WTC11 (cell line): ENCODE results near the gene TCEA2. TPM values are rescaled to one million over a fixed set of nuclear protein-coding genes. Genes with fewer than 3 reads are reported as not detected.

ENCODE experiments used
- ATAC-seq: fragments of 200-7000 bp; cut with Tn5 transposase; 2 replicates; pipeline ENCODE4 v1.10.0; 2021; ENCODE audit warnings: mild to moderate bottlenecking, moderate library complexity
- CTCF ChIA-PET: fragments of 300-600 bp; sonication (Branson Sonifier 250); formaldehyde crosslinking; loops from one replicate; lab custom pipeline; 2021; ENCODE audit warnings: antibody characterized with exemption; lab: Charles Lee
- POLR2A ChIA-PET: fragments of 350-600 bp; sonication (Branson Sonifier 250); formaldehyde crosslinking; loops from one replicate; lab custom pipeline; 2021; ENCODE audit warnings: antibody characterized with exemption; lab: Charles Lee
- DNase-seq: peaks from one replicate; pipeline ENCODE4 v3.0.0; 2021; ENCODE audit warnings: low spot score
- H3K27ac Mint-ChIP-seq: 2 replicates; pipeline ENCODE4 v1.8.0; 2021; ENCODE audit warnings: mixed read lengths
- H3K27me3 Mint-ChIP-seq: 2 replicates; pipeline ENCODE4 v1.8.0; 2021; ENCODE audit warnings: low read depth, mild to moderate bottlenecking, moderate library complexity, mixed read lengths
- H3K36me3 Mint-ChIP-seq: 2 replicates; pipeline ENCODE4 v1.8.0; 2021; ENCODE audit warnings: mixed read lengths
- H3K4me1 Mint-ChIP-seq: 2 replicates; pipeline ENCODE4 v1.8.0; 2022; ENCODE audit warnings: mixed read lengths
- H3K4me3 Mint-ChIP-seq: 2 replicates; pipeline ENCODE4 v1.8.0; 2021; ENCODE audit warnings: mild to moderate bottlenecking, moderate library complexity, mixed read lengths
- H3K9me3 Mint-ChIP-seq: 2 replicates; pipeline ENCODE4 v1.8.0; 2021; ENCODE audit warnings: mixed read lengths
- EMX1 ChIP-seq: fragments of 250-450 bp; sonication (Bioruptor Pico); IDR thresholded peaks from 2 replicates; pipeline ENCODE4 v1.8.0; 2021; ENCODE audit warnings: mild to moderate bottlenecking
- ETV6 ChIP-seq: sonication (generic); formaldehyde crosslinking; IDR thresholded peaks from 2 replicates; pipeline ENCODE4 v1.8.1; 2022; ENCODE audit warnings: mild to moderate bottlenecking, missing genetic modification reagents
- FOXP1 ChIP-seq: sonication (generic); formaldehyde crosslinking; IDR thresholded peaks from 2 replicates; pipeline ENCODE4 v1.8.0; 2022; ENCODE audit warnings: missing genetic modification reagents, mild to moderate bottlenecking, moderate library complexity, borderline replicate concordance
- GABPB1 ChIP-seq: sonication (generic); formaldehyde crosslinking; IDR thresholded peaks from 2 replicates; pipeline ENCODE4 v1.8.1; 2023; ENCODE audit warnings: mild to moderate bottlenecking, missing genetic modification reagents
- GRHL2 ChIP-seq: fragments of 250-450 bp; sonication (Bioruptor Pico); IDR thresholded peaks from 2 replicates; pipeline ENCODE4 v1.8.0; 2022; ENCODE audit warnings: mild to moderate bottlenecking, moderate library complexity; ENCODE audit not compliant: insufficient replicate concordance, severe bottlenecking
- OVOL2 ChIP-seq: fragments of 250-450 bp; sonication (Bioruptor Pico); IDR thresholded peaks from 2 replicates; pipeline ENCODE4 v1.9.0; 2021; ENCODE audit warnings: mild to moderate bottlenecking, borderline replicate concordance
- SMAD3 ChIP-seq: sonication (generic); formaldehyde crosslinking; IDR thresholded peaks from 2 replicates; pipeline ENCODE4 v1.8.0; 2022; ENCODE audit warnings: missing genetic modification reagents, mild to moderate bottlenecking, borderline replicate concordance
- SMAD4 ChIP-seq: sonication (generic); formaldehyde crosslinking; IDR thresholded peaks from 2 replicates; pipeline ENCODE4 v1.8.0; 2022; ENCODE audit warnings: mild to moderate bottlenecking, missing genetic modification reagents
- SOX15 ChIP-seq: fragments of 250-450 bp; sonication (Bioruptor Pico); IDR thresholded peaks from 2 replicates; pipeline ENCODE4 v1.9.0; 2021; ENCODE audit warnings: mild to moderate bottlenecking
- ZNF232 ChIP-seq: sonication (generic); formaldehyde crosslinking; IDR thresholded peaks from 2 replicates; pipeline ENCODE4 v1.8.0; 2022; ENCODE audit warnings: mild to moderate bottlenecking, missing genetic modification reagents
- ZNF263 ChIP-seq: sonication (generic); formaldehyde crosslinking; IDR thresholded peaks from 2 replicates; pipeline ENCODE4 v1.8.1; 2022; ENCODE audit warnings: low read depth, mild to moderate bottlenecking, moderate library complexity, missing genetic modification reagents
- ZNF396 ChIP-seq: fragments of 250-450 bp; sonication (Bioruptor Pico); IDR thresholded peaks from 2 replicates; pipeline ENCODE4 v1.8.0; 2021; ENCODE audit warnings: mild to moderate bottlenecking, moderate library complexity, borderline replicate concordance
- ZNF671 ChIP-seq: fragments of 250-450 bp; sonication (Bioruptor Pico); IDR thresholded peaks from 2 replicates; pipeline ENCODE4 v1.8.0; 2021; ENCODE audit warnings: mild to moderate bottlenecking
- total RNA-seq: library from RNA; stranded (reverse); gene quantifications from 3 replicates; pipeline ENCODE4 v1.2.3, GENCODE V29; 2021
- TF ChIP-seq, protein P1 (sequence below): sonication (generic); formaldehyde crosslinking; IDR thresholded peaks from 2 replicates; pipeline ENCODE4 v1.8.1; 2023; ENCODE audit warnings: mild to moderate bottlenecking, moderate library complexity, missing genetic modification reagents
- TF ChIP-seq, protein P2 (sequence below): fragments of 250-450 bp; sonication (Bioruptor Pico); IDR thresholded peaks from 2 replicates; pipeline ENCODE4 v1.9.0; 2021; ENCODE audit warnings: moderate library complexity, mild to moderate bottlenecking, inconsistent platforms, borderline replicate concordance
- TF ChIP-seq, protein P3 (sequence below): sonication (generic); formaldehyde crosslinking; IDR thresholded peaks from 2 replicates; pipeline ENCODE4 v1.8.1; 2023; ENCODE audit warnings: mild to moderate bottlenecking, missing genetic modification reagents, borderline replicate concordance
- TF ChIP-seq, protein P4 (sequence below): sonication (generic); formaldehyde crosslinking; IDR thresholded peaks from 2 replicates; pipeline ENCODE4 v1.8.0; 2023; ENCODE audit warnings: missing genetic modification reagents
- TF ChIP-seq, protein P5 (sequence below): sonication (generic); formaldehyde crosslinking; IDR thresholded peaks from 2 replicates; pipeline ENCODE4 v1.8.0; 2022; ENCODE audit warnings: missing genetic modification reagents

TCEA2 gene
- total RNA-seq, 1 experiment from 2014 or later = 55.8 TPM

DNA sequence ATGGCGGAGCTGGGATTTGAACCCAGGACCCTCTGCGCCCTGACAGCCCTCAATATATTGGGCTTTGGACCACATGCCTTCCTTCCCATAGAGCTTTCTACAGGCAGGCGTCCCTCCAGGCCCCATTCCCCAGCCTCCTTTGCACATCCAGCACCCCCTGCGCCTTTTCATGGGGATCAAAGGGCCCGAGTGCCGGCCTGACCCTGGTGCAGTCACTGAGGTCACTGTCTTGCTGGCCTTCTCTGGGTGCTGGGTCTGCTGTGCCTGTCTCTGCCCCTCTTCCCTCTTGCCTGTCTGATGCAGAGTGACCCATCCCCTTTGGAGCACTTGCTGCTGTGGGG lies 18.6 kb downstream of the TCEA2 start:
- no peak for ATAC-seq
- peak overlapping the region; percentile 20; the same call in 1 of the 2 replicates for H3K4me3 Mint-ChIP-seq
- H3K36me3 Mint-ChIP-seq = no peaks in the 10 kb centered on the region
- no peak for DNase-seq
- no peaks in the 10 kb centered on the region for H3K9me3 Mint-ChIP-seq
- CTCF ChIA-PET = interaction anchor here (2.7 to 4.2 kb wide), 6 partner anchors 15 to 101 kb away, joined by 10 to 119 read pairs (median 16); partner anchors contain the start of genes PRPF6 and SAMD10
- peaks cover 30% of the 10 kb centered on the region for H3K4me1 Mint-ChIP-seq
- H3K27me3 Mint-ChIP-seq = peaks cover 54% of the 10 kb centered on the region
- POLR2A ChIA-PET = no interaction called here
- TF ChIP-seq FOXP1 (CRISPR knock-in tag) = no peak
- TF ChIP-seq, protein P1, sequence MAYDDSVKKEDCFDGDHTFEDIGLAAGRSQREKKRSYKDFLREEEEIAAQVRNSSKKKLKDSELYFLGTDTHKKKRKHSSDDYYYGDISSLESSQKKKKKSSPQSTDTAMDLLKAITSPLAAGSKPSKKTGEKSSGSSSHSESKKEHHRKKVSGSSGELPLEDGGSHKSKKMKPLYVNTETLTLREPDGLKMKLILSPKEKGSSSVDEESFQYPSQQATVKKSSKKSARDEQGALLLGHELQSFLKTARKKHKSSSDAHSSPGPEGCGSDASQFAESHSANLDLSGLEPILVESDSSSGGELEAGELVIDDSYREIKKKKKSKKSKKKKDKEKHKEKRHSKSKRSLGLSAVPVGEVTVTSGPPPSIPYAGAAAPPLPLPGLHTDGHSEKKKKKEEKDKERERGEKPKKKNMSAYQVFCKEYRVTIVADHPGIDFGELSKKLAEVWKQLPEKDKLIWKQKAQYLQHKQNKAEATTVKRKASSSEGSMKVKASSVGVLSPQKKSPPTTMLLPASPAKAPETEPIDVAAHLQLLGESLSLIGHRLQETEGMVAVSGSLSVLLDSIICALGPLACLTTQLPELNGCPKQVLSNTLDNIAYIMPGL (CRISPR knock-in tag) = no peak
- TF ChIP-seq, protein P2, sequence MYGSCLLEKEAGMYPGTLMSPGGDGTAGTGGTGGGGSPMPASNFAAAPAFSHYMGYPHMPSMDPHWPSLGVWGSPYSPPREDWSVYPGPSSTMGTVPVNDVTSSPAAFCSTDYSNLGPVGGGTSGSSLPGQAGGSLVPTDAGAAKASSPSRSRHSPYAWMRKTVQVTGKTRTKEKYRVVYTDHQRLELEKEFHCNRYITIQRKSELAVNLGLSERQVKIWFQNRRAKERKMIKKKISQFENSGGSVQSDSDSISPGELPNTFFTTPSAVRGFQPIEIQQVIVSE (CRISPR knock-in tag) = no peak
- TF ChIP-seq ZNF396 = no peak
- no peak for TF ChIP-seq SMAD4 (CRISPR knock-in tag)
- no peak for TF ChIP-seq EMX1 (CRISPR knock-in tag)
- TF ChIP-seq SOX15 (CRISPR knock-in tag) = no peak
- no peak for TF ChIP-seq ETV6
- TF ChIP-seq, protein P3, sequence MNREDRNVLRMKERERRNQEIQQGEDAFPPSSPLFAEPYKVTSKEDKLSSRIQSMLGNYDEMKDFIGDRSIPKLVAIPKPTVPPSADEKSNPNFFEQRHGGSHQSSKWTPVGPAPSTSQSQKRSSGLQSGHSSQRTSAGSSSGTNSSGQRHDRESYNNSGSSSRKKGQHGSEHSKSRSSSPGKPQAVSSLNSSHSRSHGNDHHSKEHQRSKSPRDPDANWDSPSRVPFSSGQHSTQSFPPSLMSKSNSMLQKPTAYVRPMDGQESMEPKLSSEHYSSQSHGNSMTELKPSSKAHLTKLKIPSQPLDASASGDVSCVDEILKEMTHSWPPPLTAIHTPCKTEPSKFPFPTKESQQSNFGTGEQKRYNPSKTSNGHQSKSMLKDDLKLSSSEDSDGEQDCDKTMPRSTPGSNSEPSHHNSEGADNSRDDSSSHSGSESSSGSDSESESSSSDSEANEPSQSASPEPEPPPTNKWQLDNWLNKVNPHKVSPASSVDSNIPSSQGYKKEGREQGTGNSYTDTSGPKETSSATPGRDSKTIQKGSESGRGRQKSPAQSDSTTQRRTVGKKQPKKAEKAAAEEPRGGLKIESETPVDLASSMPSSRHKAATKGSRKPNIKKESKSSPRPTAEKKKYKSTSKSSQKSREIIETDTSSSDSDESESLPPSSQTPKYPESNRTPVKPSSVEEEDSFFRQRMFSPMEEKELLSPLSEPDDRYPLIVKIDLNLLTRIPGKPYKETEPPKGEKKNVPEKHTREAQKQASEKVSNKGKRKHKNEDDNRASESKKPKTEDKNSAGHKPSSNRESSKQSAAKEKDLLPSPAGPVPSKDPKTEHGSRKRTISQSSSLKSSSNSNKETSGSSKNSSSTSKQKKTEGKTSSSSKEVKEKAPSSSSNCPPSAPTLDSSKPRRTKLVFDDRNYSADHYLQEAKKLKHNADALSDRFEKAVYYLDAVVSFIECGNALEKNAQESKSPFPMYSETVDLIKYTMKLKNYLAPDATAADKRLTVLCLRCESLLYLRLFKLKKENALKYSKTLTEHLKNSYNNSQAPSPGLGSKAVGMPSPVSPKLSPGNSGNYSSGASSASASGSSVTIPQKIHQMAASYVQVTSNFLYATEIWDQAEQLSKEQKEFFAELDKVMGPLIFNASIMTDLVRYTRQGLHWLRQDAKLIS (CRISPR knock-in tag) = no peak
- TF ChIP-seq, protein P4, sequence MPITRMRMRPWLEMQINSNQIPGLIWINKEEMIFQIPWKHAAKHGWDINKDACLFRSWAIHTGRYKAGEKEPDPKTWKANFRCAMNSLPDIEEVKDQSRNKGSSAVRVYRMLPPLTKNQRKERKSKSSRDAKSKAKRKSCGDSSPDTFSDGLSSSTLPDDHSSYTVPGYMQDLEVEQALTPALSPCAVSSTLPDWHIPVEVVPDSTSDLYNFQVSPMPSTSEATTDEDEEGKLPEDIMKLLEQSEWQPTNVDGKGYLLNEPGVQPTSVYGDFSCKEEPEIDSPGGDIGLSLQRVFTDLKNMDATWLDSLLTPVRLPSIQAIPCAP = no peak
- TF ChIP-seq OVOL2 (CRISPR knock-in tag) = no peak
- TF ChIP-seq, protein P5, sequence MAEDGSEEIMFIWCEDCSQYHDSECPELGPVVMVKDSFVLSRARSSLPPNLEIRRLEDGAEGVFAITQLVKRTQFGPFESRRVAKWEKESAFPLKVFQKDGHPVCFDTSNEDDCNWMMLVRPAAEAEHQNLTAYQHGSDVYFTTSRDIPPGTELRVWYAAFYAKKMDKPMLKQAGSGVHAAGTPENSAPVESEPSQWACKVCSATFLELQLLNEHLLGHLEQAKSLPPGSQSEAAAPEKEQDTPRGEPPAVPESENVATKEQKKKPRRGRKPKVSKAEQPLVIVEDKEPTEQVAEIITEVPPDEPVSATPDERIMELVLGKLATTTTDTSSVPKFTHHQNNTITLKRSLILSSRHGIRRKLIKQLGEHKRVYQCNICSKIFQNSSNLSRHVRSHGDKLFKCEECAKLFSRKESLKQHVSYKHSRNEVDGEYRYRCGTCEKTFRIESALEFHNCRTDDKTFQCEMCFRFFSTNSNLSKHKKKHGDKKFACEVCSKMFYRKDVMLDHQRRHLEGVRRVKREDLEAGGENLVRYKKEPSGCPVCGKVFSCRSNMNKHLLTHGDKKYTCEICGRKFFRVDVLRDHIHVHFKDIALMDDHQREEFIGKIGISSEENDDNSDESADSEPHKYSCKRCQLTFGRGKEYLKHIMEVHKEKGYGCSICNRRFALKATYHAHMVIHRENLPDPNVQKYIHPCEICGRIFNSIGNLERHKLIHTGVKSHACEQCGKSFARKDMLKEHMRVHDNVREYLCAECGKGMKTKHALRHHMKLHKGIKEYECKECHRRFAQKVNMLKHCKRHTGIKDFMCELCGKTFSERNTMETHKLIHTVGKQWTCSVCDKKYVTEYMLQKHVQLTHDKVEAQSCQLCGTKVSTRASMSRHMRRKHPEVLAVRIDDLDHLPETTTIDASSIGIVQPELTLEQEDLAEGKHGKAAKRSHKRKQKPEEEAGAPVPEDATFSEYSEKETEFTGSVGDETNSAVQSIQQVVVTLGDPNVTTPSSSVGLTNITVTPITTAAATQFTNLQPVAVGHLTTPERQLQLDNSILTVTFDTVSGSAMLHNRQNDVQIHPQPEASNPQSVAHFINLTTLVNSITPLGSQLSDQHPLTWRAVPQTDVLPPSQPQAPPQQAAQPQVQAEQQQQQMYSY = no peak
- TF ChIP-seq ZNF671 (CRISPR knock-in tag) = no peak
- no peak for TF ChIP-seq GRHL2 (CRISPR knock-in tag)
- TF ChIP-seq ZNF232 (CRISPR knock-in tag) = no peak
- no peak for TF ChIP-seq ZNF263 (CRISPR knock-in tag)
- TF ChIP-seq SMAD3 (CRISPR knock-in tag) = no peak
- no peak for TF ChIP-seq GABPB1 (CRISPR knock-in tag)
- H3K27ac Mint-ChIP-seq = no peak overlapping the region
